Left ventricle myocardium inferior (tissue), 1 donor: ENCODE data around the gene MUCL3. TPM values are rescaled to one million over a fixed set of nuclear protein-coding genes. Genes with fewer than 3 reads are reported as not detected.

Source experiments
- DNase-seq: peaks from one replicate; pipeline ENCODE4 v3.0.0-alpha.2; 2020
- H3K27ac ChIP-seq: fragments of 200-600 bp; replicated peaks from 2 replicates; pipeline ENCODE4 v1.8.0; 2021
- H3K27me3 ChIP-seq: fragments of 200-600 bp; 2 replicates; pipeline ENCODE4 v1.8.0; 2021; ENCODE audit warnings: low read depth
- H3K36me3 ChIP-seq: fragments of 200-600 bp; 2 replicates; pipeline ENCODE4 v1.8.0; 2021
- H3K4me1 ChIP-seq: fragments of 200-600 bp; 2 replicates; pipeline ENCODE4 v1.8.0; 2021
- H3K4me3 ChIP-seq: fragments of 200-600 bp; 2 replicates; pipeline ENCODE4 v1.8.0; 2021; ENCODE audit warnings: mild to moderate bottlenecking, moderate library complexity
- H3K9me3 ChIP-seq: fragments of 200-600 bp; replicated peaks from 2 replicates; pipeline ENCODE4 v1.8.0; 2021
- CTCF ChIP-seq: fragments of 200-600 bp; IDR thresholded peaks from 2 replicates; pipeline ENCODE4 v1.8.0; 2021; ENCODE audit warnings: antibody characterized with exemption, mild to moderate bottlenecking, borderline replicate concordance
- intact Hi-C: fragments of 100-400 bp; cut with micrococcal nuclease; formaldehyde crosslinking; loops from one replicate; pipeline ENCODE4 v1.11.0; 2022
- total RNA-seq: library from RNA; stranded (reverse); fragmentation: NEBNext Ultra II Directional; extraction: Animal tissue kit (Norgen Biotek cat#: 25700); gene quantifications from one replicate; pipeline ENCODE4 v1.2.1, GENCODE V29; 2021
- donor health status: DM: no; HTN: yes; CAD: no; lungs with severe emphysema.

The MUCL3 gene
- total RNA-seq, 1 donor from 2014 or later = not detected

GRCh38 chr6:30985490-30985889 lies 44.7 kb downstream of the MUCL3 start:
- H3K27ac ChIP-seq = no peak overlapping the region
- H3K4me3 ChIP-seq = no peak overlapping the region
- H3K36me3 ChIP-seq = no peaks in the 10 kb centered on the region
- H3K27me3 ChIP-seq = peaks cover 12% of the 10 kb centered on the region
- DNase-seq = no peak
- H3K9me3 ChIP-seq = no peaks in the 10 kb centered on the region
- TF ChIP-seq CTCF = no peak
- peaks cover 11% of the 10 kb centered on the region for H3K4me1 ChIP-seq
- intact Hi-C loops = no loop called here

GRCh38 chr6:30987304-30987703 lies 46.5 kb downstream of the MUCL3 start:
- DNase-seq = no peak
- Histone ChIP-seq H3K4me3 (no peak overlapping the region), H3K4me1 (peaks cover 4% of the 10 kb centered on the region), H3K27me3 (peaks cover 3% of the 10 kb centered on the region), H3K27ac (no peak overlapping the region), H3K9me3 (no peaks in the 10 kb centered on the region), H3K36me3 (no peaks in the 10 kb centered on the region)
- no peak for TF ChIP-seq CTCF
- intact Hi-C loops = no loop called here

GRCh38 chr6:30988209-30988825 lies 47.5 kb downstream of the MUCL3 start:
- Histone ChIP-seq H3K27ac (no peak overlapping the region), H3K9me3 (no peaks in the 10 kb centered on the region), H3K4me1 (no peaks in the 10 kb centered on the region), H3K4me3 (no peak overlapping the region), H3K27me3 (peaks cover 3% of the 10 kb centered on the region), H3K36me3 (no peaks in the 10 kb centered on the region)
- intact Hi-C loops = no loop called here
- TF ChIP-seq CTCF = no peak
- DNase-seq = no peak

GRCh38 chr6:30990422-30991086 lies 49.8 kb downstream of the MUCL3 start:
- Histone ChIP-seq H3K27ac (no peak overlapping the region), H3K27me3 (no peaks in the 10 kb centered on the region), H3K9me3 (no peaks in the 10 kb centered on the region), H3K36me3 (no peaks in the 10 kb centered on the region), H3K4me3 (no peak overlapping the region), H3K4me1 (no peaks in the 10 kb centered on the region)
- TF ChIP-seq CTCF = no peak
- no peak for DNase-seq
- intact Hi-C loops = no loop called here

GRCh38 chr6:30991891-30992290 lies 51.1 kb downstream of the MUCL3 start:
- Histone ChIP-seq H3K4me3 (no peak overlapping the region), H3K4me1 (no peaks in the 10 kb centered on the region), H3K27ac (no peak overlapping the region), H3K27me3 (no peaks in the 10 kb centered on the region), H3K36me3 (no peaks in the 10 kb centered on the region), H3K9me3 (no peaks in the 10 kb centered on the region)
- no peak for DNase-seq
- intact Hi-C loops = no loop called here
- TF ChIP-seq CTCF = no peak
